ENCODE measurements around the gene KIF23. TPM values are rescaled to one million over a fixed set of nuclear protein-coding genes. Genes with fewer than 3 reads are reported as not detected.

KIF23 gene
- polyA plus RNA-seq, 1 donor (not counting 4 experiments of a cell fraction or from before 2014, with no cell fraction given), result 28.8 TPM

DNA sequence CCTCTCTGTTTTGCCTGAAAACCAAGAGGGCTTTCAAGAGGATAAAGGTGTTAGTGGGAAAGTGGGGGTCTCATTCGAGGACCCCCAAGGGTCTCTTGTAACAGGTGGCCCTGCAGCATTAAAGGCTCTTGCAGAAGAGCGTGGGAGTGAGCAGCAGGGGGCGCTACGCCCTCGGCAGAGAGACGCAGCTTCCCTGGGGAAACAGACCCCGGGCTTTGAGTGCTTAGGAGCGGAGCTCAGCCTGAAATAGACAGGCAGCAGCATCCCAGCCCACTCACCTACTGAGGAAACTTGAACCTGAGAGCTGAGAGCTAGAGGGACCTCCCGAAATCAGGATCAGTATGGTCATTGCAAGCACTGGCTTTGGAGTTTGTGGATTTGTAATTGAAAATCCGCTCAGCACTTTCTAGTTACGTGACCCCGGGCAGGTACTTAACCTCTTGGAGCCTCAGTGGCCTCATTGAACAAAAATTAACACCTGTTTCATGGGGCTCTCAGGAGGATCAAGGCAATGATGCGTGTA, 64.2 kb downstream of the KIF23 start:
- Histone ChIP-seq H3K9me3 (ENCODE audit: control insufficient read depth, low read depth, low read length) (no peaks in the 10 kb centered on the region), H3K27ac (ENCODE audit: control insufficient read depth, insufficient read depth, low read length) (no peak overlapping the region), H3K4me2 (ENCODE audit: control insufficient read depth, extremely low read depth, insufficient read depth, low read depth, low read length) (no peak overlapping the region), H2AFZ (ENCODE audit: control insufficient read depth, low read length) (no peak overlapping the region), H3K36me3 (ENCODE audit: control insufficient read depth in 2 of 2, extremely low read depth in 1 of 2, insufficient read depth in 2 of 2, low read length in 2 of 2) (no peaks in the 10 kb centered on the region), H3K4me3 (ENCODE audit: control insufficient read depth in 2 of 3, extremely low read depth in 1 of 3, insufficient read depth in 2 of 3, low read depth in 1 of 3, low read length in 3 of 3) (no peak overlapping the region), H3K9me1 (ENCODE audit: control insufficient read depth, extremely low read depth, insufficient read depth, low read length) (no peaks in the 10 kb centered on the region), H3K79me2 (ENCODE audit: control insufficient read depth, insufficient read depth, low read length) (no peaks in the 10 kb centered on the region), H3K4me1 (ENCODE audit: control insufficient read depth, extremely low read depth, insufficient read depth, low read length) (peaks cover 5% of the 10 kb centered on the region), H3K27me3 (ENCODE audit: control insufficient read depth, extremely low read depth, insufficient read depth, low read length) (peaks cover 6% of the 10 kb centered on the region), H3K9ac (ENCODE audit: control insufficient read depth, extremely low read depth, insufficient read depth, low read length) (no peak overlapping the region), H4K20me1 (ENCODE audit: control insufficient read depth, extremely low read depth, insufficient read depth, low read length) (no peaks in the 10 kb centered on the region)
- no peak for FAIRE-seq
- no peak for DNase-seq (ENCODE audit: low read depth, low spot score)
- TF ChIP-seq, protein P1, sequence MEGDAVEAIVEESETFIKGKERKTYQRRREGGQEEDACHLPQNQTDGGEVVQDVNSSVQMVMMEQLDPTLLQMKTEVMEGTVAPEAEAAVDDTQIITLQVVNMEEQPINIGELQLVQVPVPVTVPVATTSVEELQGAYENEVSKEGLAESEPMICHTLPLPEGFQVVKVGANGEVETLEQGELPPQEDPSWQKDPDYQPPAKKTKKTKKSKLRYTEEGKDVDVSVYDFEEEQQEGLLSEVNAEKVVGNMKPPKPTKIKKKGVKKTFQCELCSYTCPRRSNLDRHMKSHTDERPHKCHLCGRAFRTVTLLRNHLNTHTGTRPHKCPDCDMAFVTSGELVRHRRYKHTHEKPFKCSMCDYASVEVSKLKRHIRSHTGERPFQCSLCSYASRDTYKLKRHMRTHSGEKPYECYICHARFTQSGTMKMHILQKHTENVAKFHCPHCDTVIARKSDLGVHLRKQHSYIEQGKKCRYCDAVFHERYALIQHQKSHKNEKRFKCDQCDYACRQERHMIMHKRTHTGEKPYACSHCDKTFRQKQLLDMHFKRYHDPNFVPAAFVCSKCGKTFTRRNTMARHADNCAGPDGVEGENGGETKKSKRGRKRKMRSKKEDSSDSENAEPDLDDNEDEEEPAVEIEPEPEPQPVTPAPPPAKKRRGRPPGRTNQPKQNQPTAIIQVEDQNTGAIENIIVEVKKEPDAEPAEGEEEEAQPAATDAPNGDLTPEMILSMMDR (optimal IDR thresholded peaks at IDR 0.05 in 1 of 3, IDR thresholded peaks at IDR 0.05 in 1 of 3, conservative IDR thresholded peaks at IDR 0.05 in 1 of 3; ENCODE audit: extremely low read depth in 1 of 3, insufficient read depth in 2 of 3, low read length in 3 of 3), result peak; percentile 79 to 92 (median 82)
- no peak for TF ChIP-seq EZH2 (IDR thresholded peaks at IDR 0.05; ENCODE audit: low read length)
- dilution Hi-C loops (cut with MboI; ENCODE audit: extremely low pct_ligation_motif_present, low sequenced_read_pairs), result no loop called here

- Histone ChIP-seq H3K4me2 (ENCODE audit: control insufficient read depth, extremely low read depth, insufficient read depth, low read depth, low read length) (no peak overlapping the region), H3K9ac (ENCODE audit: control insufficient read depth, extremely low read depth, insufficient read depth, low read length) (no peak overlapping the region), H3K9me3 (ENCODE audit: control insufficient read depth, low read depth, low read length) (no peaks in the 10 kb centered on the region), H3K27me3 (ENCODE audit: control insufficient read depth, extremely low read depth, insufficient read depth, low read length) (peaks cover 10% of the 10 kb centered on the region), H2AFZ (ENCODE audit: control insufficient read depth, low read length) (no peak overlapping the region), H3K4me1 (ENCODE audit: control insufficient read depth, extremely low read depth, insufficient read depth, low read length) (peaks cover 5% of the 10 kb centered on the region), H3K9me1 (ENCODE audit: control insufficient read depth, extremely low read depth, insufficient read depth, low read length) (no peaks in the 10 kb centered on the region), H3K79me2 (ENCODE audit: control insufficient read depth, insufficient read depth, low read length) (no peaks in the 10 kb centered on the region), H3K4me3 (ENCODE audit: control insufficient read depth in 2 of 3, extremely low read depth in 1 of 3, insufficient read depth in 2 of 3, low read depth in 1 of 3, low read length in 3 of 3) (no peak overlapping the region), H3K27ac (ENCODE audit: control insufficient read depth, insufficient read depth, low read length) (no peak overlapping the region), H3K36me3 (ENCODE audit: control insufficient read depth in 2 of 2, extremely low read depth in 1 of 2, insufficient read depth in 2 of 2, low read length in 2 of 2) (no peaks in the 10 kb centered on the region), H4K20me1 (ENCODE audit: control insufficient read depth, extremely low read depth, insufficient read depth, low read length) (no peaks in the 10 kb centered on the region)
- no peak for TF ChIP-seq EZH2 (IDR thresholded peaks at IDR 0.05; ENCODE audit: low read length)
- TF ChIP-seq, protein P1 (optimal IDR thresholded peaks at IDR 0.05 in 1 of 3, IDR thresholded peaks at IDR 0.05 in 1 of 3, conservative IDR thresholded peaks at IDR 0.05 in 1 of 3; ENCODE audit: extremely low read depth in 1 of 3, insufficient read depth in 2 of 3, low read length in 3 of 3), result no peak
- FAIRE-seq (no peak), DNase-seq (ENCODE audit: low read depth, low spot score) (no peak)
- dilution Hi-C loops (cut with MboI; ENCODE audit: extremely low pct_ligation_motif_present, low sequenced_read_pairs), result no loop called here
Measured at GRCh38 chr15:69479081-69479480, 64.9 kb downstream of the KIF23 start.
